ENCODE measurements around the gene PTPRT.

The PTPRT gene

DNA sequence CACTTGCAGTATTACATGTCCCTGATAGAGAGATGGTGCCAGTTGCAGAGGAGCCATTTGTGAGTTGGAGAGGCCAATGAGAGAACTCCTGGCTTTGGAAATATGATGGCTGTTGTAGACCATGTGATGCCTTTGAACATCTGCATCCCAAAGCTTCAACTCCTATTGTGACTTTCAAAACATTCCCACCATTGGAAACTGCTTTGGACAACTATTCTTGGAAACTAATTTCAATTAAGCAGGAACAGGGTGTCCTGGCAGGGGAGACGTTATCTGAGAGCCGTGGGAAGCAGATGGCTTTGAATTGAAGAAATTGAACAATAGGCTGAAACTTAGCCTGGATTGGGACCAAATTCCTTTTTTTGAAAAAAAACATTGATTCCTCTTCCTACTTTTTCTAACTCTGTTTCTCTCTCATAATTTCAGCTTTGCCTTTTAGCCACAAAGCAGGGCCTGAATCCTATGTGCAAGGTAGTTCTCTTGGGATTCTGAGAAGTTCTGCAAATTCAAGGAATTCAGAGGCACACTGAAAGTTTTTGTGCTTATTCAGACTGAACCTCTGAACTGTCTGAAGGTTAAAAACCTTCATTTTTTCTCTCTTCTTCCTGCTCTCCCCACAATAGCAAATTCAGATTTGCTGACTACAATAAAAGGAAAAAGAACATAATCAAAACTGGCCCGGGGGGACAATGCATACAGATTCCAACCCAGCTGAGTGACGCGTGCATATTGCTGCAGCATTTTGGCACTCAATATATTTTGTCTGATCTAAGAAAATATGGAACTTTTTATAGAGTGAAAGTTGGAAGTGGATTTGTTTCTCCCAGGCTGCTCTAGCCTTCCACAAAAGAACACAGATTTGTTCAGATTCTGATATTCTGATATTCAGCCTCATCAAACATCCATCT, 851.2 kb downstream of the PTPRT start:
- no peak for DNase-seq (ENCODE audit: low read depth in 1 of 2, low spot score in 1 of 2)

DNA sequence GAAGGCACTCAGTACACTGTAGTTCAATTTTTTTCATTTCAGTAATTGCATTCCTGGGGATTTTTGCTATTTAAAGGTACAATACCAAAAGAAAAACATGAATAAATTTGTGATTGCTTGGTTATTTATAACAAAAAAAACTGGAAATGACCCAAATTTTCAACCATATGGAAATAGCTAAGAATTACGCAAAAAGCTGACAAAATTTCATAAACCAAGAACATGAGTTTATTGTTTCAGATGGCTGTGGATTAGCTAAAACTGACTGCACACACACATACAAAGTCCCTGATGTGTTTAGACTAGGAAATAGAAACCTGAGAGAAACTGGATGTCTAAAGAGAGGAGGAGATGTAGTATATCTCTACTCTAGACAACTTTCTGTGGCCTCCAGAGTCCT, 853.1 kb downstream of the PTPRT start:
- DNase-seq (ENCODE audit: low read depth in 1 of 2, low spot score in 1 of 2): no peak

DNA sequence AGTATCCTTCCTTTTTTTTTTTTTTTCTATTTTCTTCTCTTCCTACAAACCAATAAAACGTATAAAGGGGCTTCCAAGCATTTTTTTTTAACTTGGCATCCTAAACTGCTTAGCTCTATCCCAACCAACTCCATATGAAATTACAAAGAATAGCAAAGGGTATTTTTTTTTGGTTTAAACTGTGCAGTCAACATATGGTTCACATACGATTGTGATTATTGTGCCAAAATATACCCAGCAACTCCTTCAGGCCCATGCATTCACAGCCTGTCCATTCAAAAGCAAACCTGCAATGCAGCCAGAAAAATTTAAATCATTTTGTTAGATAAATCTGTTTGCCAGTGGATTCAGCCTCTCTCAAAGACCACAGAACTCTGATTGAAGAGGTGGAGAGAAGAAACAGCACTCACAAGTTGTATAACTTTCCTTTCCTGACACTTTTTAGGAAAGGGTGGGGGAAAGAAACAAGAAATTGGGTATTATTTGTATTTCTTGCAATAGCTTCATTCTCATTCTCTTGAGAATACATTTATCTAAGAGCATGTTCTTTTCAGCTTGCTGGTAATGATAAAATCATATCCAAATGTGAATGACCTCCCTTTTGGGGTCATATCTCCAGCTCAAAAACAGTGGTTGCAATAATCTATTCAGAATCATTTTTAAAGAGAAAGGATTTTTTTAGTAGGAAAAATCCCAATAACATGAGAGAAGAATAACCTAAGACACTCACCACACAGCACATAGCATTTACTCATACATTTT, 870.3 kb downstream of the PTPRT start:
- DNase-seq (ENCODE audit: low read depth in 1 of 2, low spot score in 1 of 2): no peak

DNA sequence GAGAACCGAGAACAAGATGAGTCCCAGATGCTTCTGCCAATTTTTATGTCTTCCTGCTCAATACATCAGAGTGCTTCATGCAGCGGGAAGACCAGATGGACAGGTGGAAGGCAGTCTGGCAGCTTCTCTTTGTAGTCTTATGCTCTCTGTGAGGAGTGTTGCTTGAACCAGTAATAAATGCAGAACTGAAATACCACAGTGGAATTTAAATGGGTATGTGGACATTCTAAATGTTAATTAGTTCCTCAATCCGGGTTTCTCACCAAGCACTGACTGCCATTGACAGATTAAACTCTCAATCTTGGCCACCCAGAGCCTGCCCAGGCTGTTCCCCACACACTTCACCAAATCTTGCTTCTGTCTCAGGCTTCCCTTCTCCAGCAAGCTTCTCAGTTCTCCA, 876.0 kb downstream of the PTPRT start:
- no peak for DNase-seq (ENCODE audit: low read depth in 1 of 2, low spot score in 1 of 2)

DNA sequence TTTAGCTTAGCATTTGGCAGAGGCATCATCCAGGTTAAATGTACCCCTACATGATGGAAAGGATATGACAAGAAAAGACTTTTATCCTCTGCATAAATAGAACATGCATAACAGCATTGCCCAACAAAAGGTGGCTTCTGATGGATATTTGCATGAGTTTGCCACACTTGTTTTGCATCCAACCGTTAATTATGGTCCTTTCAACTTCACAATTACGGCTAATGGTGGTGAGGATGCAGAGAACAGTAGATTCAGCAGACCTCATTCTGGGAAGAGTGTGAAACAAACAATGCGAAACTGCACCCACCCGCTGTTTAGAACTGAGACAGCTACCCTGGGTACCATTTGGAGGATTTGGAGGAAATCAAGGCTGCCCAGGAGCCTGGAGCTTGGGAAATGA, 880.7 kb downstream of the PTPRT start:
- no peak for DNase-seq (ENCODE audit: low read depth in 1 of 2, low spot score in 1 of 2)

DNA sequence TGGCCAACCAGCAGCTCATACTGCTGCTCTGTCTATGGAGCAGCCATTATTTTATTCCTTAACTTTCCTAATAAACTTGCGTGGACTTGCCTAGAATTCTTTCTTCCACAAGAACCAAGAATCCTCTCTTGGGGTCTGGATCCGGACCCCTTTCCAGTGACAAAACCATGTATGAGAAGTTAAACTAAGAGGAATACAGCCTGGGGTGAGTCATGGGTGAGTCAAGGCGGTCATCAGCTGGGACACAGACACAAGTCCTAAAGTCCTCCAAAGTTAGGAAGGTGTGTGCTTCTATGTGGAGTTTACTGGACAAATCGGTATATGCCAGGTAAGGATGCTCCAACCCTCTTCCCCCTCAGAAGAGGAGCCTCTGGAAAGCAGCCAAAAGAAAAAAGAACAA, 881.5 kb downstream of the PTPRT start:
- DNase-seq (ENCODE audit: low read depth in 1 of 2, low spot score in 1 of 2): no peak

DNA sequence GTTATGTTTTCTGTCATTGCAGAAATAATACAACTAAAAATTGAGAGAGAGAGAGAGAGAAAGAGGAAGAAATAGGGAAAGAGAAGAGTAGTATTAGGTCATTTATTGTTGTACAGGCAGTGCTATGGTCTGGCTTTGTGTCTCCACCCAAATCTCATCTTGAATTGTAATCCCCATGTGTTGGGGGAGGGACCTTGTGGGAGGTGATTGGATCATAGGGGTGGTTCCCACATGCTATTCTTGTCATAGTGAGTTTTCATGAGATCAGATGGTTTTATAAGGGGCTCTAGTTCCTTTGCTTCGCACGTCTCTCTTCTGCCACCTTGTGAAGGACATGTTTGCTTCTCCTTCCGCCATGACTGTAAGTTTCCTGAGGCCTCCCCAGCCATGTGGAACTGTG, 894.1 kb downstream of the PTPRT start:
- no peak for DNase-seq (ENCODE audit: low read depth in 1 of 2, low spot score in 1 of 2)

DNA sequence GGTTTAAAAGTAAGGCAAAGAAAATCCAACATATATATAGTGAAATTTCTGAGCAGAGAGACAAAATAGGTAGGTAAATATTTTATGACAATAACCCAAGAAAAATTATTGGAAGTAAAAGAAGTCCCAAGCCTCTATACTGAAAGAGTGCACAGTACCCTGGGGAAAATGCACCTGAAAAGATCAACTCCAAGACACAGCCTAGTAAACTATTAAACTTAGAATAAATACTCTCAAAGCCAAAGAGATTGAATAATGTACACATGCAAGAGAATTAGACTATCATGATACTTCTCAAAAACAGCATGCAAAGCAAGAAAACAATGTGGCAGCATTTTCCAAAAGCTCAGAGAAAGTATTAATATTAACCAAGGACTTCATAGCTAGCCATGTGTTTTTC, 894.7 kb downstream of the PTPRT start:
- no peak for DNase-seq (ENCODE audit: low read depth in 1 of 2, low spot score in 1 of 2)

DNA sequence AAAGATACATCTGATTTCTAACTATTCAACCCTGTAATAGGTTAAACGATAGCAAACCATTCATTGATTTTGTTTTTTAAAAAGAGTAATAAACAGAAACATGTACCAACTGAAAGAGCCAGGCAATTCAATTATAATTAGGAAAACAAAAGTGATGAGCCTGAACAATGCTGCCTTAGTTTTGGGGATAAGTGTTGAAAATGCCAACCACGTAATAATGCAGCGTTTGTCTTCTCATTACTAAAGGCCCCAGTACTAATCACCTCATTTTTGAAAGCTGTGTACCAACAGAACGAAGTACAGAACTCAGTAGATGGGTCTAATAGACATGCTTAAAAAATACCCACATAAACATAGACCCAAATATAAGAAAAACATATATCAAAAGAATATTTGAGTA, 907.9 kb downstream of the PTPRT start:
- DNase-seq (ENCODE audit: low read depth in 1 of 2, low spot score in 1 of 2): no peak

DNA sequence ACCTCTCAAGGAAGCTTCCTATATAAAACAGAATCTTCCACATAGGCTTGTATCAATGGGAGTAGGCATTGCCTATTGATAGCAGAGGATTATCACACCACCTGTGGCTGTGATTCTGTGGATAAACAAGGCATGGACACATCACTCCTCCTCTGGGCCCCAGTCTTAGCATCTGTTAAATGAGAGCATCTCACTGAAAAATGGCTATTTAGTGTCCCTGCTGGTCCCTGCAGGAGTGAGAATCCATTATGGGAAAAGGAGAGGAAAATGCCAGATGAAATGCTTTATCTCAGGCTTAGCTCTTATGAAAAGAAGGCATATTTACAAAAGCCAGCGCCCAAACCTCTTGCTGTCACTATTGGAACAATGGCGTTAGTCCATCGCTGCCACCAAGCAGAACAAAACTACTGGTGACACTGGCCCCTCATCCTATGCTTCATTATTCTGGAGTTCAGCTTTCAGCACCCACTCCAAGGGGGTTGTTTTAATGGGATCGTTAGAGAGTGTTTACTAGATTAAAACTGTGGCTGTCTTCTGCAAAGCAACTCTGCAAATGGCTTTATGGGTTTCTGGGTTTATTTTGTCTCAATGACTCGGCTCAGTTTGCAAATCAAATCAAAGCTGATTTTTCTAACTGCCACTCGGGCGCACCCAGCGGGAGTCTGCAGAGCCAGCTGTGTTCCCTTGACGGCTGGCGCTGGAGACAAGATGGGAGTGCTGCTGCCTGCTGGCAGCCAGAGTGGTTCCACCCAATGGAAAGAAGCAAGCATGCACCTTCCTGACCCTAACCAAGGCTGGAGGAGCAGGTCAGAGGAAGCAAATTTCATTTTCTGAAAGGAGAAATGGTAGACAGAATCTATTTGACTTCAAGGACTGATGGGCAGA, 912.7 kb downstream of the PTPRT start:
- DNase-seq (ENCODE audit: low read depth in 1 of 2, low spot score in 1 of 2): no peak

DNA sequence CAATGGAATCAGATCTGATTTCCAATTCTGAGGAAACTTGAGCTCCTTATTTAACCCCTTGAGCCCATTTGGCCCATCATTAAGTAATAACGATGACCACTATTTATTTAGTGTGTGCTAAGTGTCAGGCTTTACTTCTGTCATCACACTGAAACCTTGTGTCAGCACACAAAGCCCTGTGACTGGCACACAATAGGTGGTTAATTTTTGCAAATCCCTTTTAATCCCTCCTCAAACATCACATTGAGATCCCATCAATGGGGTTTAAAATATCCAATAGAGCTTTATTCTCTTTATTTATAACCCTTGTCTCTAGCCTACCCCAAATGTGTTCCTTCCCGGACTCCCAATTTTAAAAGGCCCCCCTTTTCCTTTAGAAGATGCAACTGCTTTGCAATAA, 914.7 kb downstream of the PTPRT start:
- DNase-seq (ENCODE audit: low read depth in 1 of 2, low spot score in 1 of 2): no peak

DNA sequence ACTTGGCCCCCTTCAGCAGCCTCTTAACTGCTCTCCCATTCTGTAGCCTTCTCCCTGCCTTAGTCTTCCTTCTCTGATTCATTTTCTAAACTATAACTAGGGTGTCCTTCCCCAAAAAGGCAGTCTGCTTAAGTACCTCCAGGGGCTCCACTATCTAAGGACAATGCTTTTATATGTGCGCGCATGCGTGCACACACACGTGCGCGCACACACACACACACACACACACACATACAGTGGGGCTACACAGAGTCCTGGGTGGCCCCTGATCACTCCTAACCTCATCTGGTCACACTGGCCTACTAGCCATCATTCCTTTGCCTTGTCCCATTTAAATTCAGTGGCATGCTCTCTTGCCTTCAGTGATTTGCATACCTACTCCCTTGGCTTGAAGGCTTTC, 917.2 kb downstream of the PTPRT start:
- no peak for DNase-seq (ENCODE audit: low read depth in 1 of 2, low spot score in 1 of 2)

DNA sequence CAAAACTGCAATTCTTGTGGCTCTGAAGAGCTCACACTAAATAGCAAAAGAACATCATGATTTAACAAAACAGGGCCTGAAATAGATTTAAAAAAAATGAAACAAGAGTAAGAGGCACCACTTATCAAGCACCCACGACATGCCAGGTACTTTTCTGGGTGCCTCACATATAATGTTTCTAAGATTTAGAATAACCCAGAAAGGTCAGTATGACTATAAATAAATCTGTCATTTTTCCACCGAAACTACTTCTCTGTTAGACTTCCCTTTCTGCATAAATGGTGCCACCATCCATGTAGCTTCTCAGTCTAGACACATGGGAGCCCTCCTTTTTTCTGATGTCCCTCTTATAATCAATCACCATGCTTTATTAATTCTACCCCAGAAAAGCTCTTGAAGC, 919.2 kb downstream of the PTPRT start:
- DNase-seq (ENCODE audit: low read depth in 1 of 2, low spot score in 1 of 2): no peak

DNA sequence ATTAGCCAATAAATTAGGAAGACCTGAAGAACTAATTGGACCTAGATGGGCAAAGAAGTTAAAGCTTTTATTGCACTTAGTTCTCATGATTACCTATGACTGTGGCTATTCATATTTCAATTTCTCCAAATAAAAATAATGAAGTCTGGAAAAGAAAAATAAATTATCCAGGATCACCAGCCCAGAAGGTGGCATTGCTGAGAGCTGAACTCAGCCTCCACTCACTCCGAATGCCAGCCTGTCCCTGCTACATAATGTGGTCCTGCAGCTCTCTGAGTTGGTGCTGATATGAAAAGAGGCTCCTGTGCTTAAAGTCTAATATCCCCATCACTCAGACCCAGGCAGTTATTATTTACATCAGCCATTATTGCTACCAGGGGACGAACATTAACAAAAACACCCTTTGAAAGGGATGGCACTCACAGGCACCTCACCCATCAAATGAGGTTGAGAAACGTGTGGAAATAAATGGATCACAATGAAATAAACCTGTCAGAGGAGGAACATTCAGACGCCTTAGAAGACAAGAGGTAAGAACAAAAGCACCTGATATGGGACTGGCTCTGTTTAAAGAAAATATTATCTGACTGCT, 921.8 kb downstream of the PTPRT start:
- DNase-seq (ENCODE audit: low read depth in 1 of 2, low spot score in 1 of 2): no peak

DNA sequence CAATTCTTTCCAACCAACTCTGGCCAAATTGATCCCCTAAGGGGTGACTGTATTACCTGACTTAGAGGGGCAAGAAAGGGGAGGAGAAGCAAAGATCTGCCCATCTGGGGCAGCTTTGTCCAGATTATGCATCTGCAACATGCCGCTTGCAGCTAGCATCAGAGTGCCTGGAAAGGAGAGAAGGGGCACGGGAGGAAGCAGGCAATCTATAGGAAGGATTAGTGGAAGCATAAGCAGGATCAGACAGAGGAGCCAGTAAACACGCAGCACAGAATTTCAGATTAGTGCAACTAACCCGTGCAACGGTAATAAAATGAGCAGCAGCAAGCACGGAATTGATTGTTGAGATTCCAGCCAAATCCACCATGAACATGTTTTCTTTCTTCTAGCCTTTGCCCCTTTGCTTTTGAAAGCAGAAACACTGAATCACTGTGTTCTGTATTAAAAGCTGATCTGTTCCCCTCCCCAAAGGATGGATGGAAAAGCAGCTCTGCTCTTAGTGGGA, 927.9 kb downstream of the PTPRT start:
- DNase-seq (ENCODE audit: low read depth in 1 of 2, low spot score in 1 of 2): no peak

DNA sequence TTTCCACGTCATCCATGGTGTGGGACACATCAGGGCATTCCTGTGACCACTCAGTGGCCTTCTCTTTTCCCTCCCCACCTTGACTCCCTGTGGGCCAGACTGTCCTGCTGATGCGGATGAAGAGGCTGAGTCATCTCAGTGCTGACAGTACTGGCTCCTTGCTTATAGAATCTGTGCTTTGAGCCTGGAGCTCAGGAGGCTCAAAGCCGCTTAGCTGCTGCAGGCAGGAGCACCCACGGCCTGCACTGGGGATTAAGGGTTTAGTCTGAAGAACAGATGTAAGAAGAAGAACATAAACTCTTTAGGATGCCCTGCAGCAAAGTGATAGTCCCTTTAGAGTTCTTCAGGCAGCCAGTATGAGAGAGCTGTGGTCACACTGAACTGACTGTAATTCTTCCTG, 929.5 kb downstream of the PTPRT start:
- DNase-seq (ENCODE audit: low read depth in 1 of 2, low spot score in 1 of 2): no peak

DNA sequence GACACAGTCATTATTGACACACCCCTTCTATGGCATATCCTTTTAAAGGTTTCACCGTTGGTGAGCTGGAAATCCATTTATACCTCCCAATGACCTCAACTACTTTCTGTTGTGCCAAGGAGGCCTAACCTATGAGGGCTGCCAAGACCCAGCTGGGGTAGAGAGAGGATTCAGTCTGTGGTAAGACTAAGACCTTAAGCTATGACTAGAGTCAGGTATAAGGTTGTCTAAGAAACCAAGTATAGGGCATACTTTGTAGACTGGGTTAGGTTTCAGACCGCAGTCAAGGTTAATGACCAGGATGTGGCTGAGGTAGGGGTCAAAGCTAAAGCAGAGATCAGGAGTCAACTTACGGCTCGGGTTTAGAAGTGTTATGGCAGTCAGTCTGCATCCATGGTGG, 930.3 kb downstream of the PTPRT start:
- DNase-seq (ENCODE audit: low read depth in 1 of 2, low spot score in 1 of 2): no peak

DNA sequence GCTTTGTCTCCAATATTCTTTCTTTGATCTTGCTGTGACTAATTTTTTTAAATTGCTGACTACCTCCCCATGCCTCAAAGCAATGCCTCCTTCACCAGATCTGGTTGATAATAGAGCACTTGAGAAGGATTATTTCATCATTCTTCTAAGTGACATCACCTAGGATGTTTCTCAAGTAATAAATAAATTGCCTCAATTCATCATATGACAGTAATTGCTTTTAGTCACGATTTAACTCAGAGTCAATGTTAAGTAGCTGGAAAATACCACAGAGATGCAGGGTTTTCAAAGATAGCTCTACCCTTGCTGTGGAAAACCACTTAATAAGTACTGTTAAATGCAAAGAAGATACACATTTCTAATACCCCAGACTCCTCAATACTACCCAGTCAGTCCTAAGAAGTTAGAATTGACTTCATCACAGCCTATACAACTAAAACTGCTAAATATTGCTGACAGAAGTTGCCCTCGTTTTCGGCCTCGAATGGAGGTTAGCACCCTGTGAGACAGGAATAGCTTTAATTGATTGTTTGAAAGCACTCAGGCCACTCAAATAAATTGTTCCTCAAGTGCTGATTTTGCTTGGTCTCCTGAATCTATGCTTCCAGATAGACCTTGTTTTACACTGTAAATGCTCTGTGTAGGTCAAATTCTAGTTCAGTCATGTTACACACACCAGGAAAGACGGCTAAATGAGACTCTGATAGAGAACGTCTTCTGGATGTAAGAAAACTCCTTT, 931.0 kb downstream of the PTPRT start:
- no peak for DNase-seq (ENCODE audit: low read depth in 1 of 2, low spot score in 1 of 2)

DNA sequence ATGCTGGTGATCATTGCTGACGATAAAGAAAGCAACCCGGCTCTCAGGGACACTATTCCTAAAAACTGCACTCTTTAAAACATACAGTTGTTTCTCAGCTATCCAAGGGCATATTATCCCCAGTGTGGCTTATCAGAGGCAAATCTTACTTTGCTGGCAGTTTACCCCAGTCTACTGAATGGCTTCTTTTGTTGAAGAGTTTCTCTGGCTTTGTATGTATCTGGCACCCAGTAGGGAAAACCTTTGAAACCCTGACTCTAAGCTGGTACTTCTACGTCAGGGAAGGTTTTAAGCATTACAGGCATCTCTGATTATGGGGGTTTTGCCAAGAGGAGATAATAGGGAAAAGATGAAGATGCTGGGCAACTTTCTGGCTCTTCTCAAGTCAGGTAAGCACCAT, 933.9 kb downstream of the PTPRT start:
- DNase-seq (ENCODE audit: low read depth in 1 of 2, low spot score in 1 of 2): no peak

DNA sequence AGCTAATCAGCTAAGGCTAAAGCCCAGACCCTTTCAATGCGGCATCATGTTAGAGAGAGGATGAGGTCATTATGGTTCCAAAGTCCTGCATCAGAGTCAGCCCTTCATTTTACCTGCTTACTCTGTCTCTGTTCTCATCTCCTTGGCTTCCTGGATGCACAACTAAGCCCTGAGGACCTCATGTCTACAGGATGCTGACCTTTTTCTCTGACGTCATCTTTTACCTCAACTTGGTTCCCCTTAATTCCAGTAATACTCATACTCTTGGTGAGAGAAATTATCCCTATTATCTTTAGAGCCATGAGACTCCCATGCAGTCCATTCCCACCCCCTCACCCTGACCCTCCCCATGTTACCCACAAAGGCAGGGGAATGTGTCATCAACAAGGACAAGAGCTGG, 935.0 kb downstream of the PTPRT start:
- no peak for DNase-seq (ENCODE audit: low read depth in 1 of 2, low spot score in 1 of 2)
